Activated CD8-positive, alpha-beta memory T cell treated with anti-CD3 and anti-CD28 coated beads for 4 hours (primary cell): ENCODE data around the gene GALNT10.

Experiments used
- DNase-seq, 2 donors: peaks; one replicate each; pipeline ENCODE4 v3.0.0-alpha.2; 2020; ENCODE audit warnings: low read depth in 2 of 2

The GALNT10 gene

GRCh38 chr5:154234551-154234950 lies 44.0 kb downstream of the GALNT10 start:
- no peak for DNase-seq

DNA sequence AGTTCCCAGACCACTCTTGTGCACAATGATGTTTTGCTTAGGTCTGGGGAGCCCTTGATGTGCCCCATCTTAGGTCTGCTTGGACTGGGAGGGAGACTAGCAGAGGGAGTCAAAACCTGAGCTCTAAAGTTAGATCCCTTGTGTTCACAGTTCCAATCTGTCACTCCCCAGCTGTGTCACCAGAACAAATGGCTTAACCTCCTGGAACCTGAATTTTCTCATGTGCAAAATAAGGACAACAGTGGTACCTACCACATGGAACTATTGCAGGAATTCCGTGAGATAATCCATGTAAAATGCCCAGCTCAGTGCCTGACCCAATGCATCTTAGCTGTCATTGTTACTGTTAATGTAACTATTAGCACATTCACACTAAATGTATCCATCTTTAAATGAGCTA lies 45.5 kb downstream of the GALNT10 start:
- DNase-seq, result no peak

- DNase-seq, result no peak
Measured at GRCh38 chr5:154236536-154237375, 46.2 kb downstream of the GALNT10 start.

GRCh38 chr5:154237376-154237743 lies 46.8 kb downstream of the GALNT10 start:
- DNase-seq, result no peak

GRCh38 chr5:154237946-154238345 lies 47.4 kb downstream of the GALNT10 start:
- no peak for DNase-seq

DNA sequence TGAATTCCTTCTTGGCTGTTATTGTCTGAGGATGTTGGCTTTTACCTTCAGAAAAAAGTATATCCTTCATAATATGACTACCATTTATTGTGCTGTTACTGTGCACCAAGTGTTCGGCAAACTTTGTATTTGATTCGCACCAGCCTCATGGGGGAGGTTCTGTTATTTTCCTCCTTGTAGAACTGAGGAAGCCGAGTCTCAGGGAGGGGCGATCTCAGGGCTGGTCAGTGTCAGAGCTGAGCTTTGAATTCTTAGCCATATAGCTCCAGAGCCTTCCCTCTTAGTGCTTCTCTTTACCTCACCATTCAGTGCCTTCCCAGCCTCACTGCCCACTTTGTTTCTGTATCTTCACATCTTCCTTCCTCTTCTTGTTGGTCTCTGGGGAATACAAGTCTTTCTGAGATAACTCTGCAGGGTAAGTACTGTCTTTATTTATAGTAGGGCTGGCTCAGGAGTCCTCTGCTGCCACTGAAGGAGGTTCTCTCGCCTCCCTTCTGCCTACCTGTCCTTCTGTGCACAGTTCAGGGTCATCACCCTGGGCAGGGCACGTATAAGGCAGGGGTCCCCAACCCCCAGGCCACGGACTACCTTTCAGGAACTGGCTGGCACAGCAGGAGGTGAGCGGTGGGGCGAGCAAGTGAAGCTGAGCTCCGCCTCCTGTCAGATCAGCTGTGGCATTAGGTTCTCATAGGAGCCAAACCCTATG lies 48.4 kb downstream of the GALNT10 start:
- DNase-seq, result no peak

DNA sequence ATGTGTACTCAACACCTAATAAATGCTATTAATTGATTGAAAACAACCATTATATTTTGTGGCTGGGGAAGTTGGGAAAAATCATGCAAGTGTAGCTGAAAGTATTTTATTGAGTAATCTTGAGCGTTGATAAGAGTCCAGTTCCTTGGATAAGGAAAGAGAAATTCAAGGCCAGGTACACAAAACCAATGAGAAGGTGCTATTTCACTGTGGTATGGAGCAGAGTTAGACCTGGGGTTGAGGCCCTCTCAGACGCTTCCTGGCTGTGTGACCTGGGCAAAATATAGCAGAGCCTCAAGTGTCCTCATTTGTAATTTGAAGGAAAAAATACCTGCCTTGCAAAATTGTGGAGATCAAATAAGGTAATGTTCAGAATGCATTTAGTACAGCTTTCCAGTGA lies 50.1 kb downstream of the GALNT10 start:
- DNase-seq, result no peak

GRCh38 chr5:154241021-154241420 lies 50.5 kb downstream of the GALNT10 start:
- DNase-seq, result no peak

- no peak for DNase-seq
Measured at GRCh38 chr5:154242442-154242841, 51.9 kb downstream of the GALNT10 start.

DNA sequence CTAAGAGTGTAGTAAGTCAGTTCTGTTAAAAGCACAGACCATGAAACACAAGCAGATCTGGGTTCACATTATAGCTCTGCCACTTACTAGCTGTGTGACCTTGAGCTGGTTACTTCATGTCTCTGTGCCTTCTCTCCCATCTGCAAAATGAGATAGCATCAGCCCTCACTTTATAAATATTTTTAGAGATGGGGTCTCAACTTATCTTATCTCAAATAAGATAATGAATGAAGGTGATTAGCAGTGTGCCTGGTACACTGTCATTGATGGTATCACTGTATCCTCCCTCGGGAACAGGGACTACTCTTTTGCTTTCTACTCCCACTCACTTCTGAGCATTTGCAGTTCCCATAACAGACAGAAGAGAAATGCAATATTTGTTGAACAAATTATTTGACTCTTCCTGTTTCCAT lies 52.4 kb downstream of the GALNT10 start:
- DNase-seq, result no peak

DNA sequence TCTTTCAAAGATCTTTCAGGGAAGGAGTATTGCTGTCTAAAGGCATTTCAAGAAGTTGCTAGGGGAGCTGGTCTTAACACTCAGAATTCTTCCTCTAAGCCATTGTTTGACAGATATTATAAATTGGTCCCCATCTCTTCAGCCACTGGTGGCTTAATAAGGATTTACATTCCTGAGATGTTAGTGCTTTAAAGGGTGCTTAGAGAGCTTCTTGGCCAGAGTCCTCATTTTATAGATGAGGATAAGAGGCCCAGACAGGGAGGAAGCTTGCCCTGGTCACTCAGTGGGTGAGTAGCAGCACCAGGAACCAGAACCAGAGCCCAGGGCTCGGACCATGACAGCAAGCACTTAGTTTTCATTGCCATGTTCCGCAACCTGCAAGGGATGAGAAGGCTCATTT lies 53.2 kb downstream of the GALNT10 start:
- no peak for DNase-seq

- no peak for DNase-seq
Measured at GRCh38 chr5:154244476-154244875, 53.9 kb downstream of the GALNT10 start.

DNA sequence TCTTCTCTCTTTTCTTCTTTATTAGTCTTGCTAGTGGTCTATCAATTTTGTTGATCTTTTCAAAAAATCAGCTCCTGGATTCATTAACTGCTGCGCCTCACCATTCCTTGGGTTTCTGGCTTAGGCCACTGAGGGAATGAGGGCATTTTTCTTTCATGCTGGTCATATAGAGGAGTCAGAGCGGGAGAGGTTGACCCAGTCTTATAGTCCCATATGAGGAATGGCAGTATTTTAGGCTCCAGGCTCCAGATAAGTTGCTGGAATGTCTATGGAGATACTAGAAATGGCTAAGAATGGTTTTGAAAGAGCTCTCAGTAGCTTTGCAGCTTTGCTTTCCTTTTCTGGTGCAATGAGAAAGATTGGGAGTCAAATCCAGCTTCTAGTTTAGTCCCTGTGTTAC lies 58.2 kb downstream of the GALNT10 start:
- no peak for DNase-seq

DNA sequence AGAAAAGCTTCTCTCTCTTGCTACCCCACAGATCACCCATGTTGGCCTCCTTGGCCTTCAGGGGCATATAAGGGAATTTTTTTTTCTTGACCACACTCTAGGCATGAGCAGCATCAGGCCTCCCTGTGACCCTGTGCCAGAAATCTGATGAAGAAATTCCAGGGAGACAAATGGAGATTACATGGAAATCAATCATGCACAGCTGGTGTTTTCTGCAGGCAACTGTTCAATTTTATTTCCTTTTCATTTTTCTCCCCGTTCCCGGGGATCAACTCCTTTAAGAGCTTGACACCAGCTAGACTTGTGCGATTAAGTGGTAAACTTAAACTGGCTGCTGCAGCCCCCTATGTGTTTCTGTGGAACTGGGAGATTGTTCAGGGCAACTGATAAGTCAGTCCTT lies 59.3 kb downstream of the GALNT10 start:
- no peak for DNase-seq

- no peak for DNase-seq
Measured at GRCh38 chr5:154251529-154251928, 61.0 kb downstream of the GALNT10 start.

GRCh38 chr5:154253807-154254206 lies 63.3 kb downstream of the GALNT10 start:
- no peak for DNase-seq

- no peak for DNase-seq
Measured at GRCh38 chr5:154254896-154255295, 64.4 kb downstream of the GALNT10 start.

DNA sequence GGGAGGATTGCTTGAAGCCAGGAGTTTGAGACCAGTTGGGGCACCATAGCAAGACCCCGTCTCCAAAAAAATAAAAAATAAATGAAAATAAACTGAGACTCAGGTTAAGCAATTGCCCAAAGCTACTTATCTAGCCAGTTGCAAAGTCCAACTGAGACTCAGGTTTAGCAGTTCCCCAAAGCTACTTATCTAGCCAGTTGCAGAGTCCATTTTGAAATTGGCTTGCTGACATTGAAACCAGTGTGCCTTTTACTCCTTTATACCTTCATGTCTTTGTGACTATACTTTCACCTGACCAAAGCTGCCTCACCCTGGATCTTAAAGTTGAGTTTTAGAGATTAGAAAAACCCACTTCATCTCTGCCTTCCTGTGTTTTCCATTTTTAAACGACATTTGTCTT lies 66.5 kb downstream of the GALNT10 start:
- no peak for DNase-seq

GRCh38 chr5:154258531-154259217 lies 68.1 kb downstream of the GALNT10 start:
- no peak for DNase-seq

- DNase-seq, result no peak
Measured at GRCh38 chr5:154260224-154260927, 69.8 kb downstream of the GALNT10 start.

DNA sequence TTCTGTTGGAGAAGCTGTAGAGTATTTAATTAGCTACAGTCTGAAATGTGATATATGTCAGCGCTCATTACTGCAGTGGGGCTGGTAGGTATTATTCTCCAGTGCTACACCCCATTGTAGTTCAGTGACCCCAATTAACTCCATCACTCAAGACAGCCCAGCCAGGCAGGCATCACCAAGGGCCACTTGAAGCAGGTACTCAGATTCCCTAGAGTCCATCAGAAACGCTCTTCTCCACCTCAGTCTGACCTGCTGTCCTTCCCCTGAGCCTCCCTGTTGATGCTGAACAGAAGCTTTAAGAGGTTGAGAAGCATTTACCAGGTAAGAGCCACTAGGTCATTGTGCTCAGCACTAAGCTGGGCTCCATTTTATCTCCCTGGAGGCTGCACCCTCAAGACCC lies 71.8 kb downstream of the GALNT10 start:
- DNase-seq, result no peak

- DNase-seq, result no peak
Measured at GRCh38 chr5:154264549-154265196, 74.1 kb downstream of the GALNT10 start.
